ENCODE measurements around the gene IDI1.
"Not testable (repeated sequence)": the region's sequence is repeated elsewhere in the genome, so short reads cannot be mapped to it uniquely, and the experiment has no call there.

Gene IDI1

GRCh38 chr10:1044964-1045363 lies 4.0 kb downstream of the IDI1 start:
- no peak for TF ChIP-seq CTCF (IDR thresholded peaks at IDR 0.05; ENCODE audit: extremely low read depth, insufficient read depth, missing control alignments)
- in situ Hi-C loops (cut with MboI; ENCODE audit: low pct_unique_long_range_greater_than_20kb, low sequenced_read_pairs, unreplicated experiment), result no loop called here
- no peak for DNase-seq (ENCODE audit: low spot score)

GRCh38 chr10:1044146-1044545 lies 4.8 kb downstream of the IDI1 start:
- in situ Hi-C loops (cut with MboI; ENCODE audit: low pct_unique_long_range_greater_than_20kb, low sequenced_read_pairs, unreplicated experiment), result no loop called here
- no peak for DNase-seq (ENCODE audit: low spot score)
- TF ChIP-seq CTCF (IDR thresholded peaks at IDR 0.05; ENCODE audit: extremely low read depth, insufficient read depth, missing control alignments), result no peak

GRCh38 chr10:1043532-1043995 lies 5.4 kb downstream of the IDI1 start:
- in situ Hi-C loops (cut with MboI; ENCODE audit: low pct_unique_long_range_greater_than_20kb, low sequenced_read_pairs, unreplicated experiment), result no loop called here
- no peak for TF ChIP-seq CTCF (IDR thresholded peaks at IDR 0.05; ENCODE audit: extremely low read depth, insufficient read depth, missing control alignments)
- DNase-seq (ENCODE audit: low spot score), result peak; percentile 66

GRCh38 chr10:1041514-1041913 lies 7.4 kb downstream of the IDI1 start:
- in situ Hi-C loops (cut with MboI; ENCODE audit: low pct_unique_long_range_greater_than_20kb, low sequenced_read_pairs, unreplicated experiment), result no loop called here
- no peak for DNase-seq (ENCODE audit: low spot score)
- no peak for TF ChIP-seq CTCF (IDR thresholded peaks at IDR 0.05; ENCODE audit: extremely low read depth, insufficient read depth, missing control alignments)

GRCh38 chr10:1040133-1040532 lies 8.8 kb downstream of the IDI1 start:
- in situ Hi-C loops (cut with MboI; ENCODE audit: low pct_unique_long_range_greater_than_20kb, low sequenced_read_pairs, unreplicated experiment), result no loop called here
- no peak for TF ChIP-seq CTCF (IDR thresholded peaks at IDR 0.05; ENCODE audit: extremely low read depth, insufficient read depth, missing control alignments)
- DNase-seq (ENCODE audit: low spot score), result no peak

DNA sequence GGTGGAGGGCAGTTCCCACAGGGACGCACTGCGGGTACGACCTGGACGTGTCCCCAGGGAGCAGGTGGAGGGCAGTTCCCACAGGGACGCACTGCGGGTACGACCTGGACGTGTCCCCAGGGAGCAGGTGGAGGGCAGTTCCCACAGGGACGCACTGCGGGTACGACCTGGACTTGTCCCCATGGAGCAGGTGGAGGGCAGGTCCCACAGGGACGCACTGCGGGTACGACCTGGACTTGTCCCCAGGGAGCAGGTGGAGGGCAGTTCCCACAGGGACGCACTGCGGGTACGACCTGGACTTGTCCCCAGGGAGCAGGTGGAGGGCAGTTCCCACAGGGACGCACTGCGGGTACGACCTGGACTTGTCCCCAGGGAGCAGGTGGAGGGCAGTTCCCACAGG lies 10.2 kb downstream of the IDI1 start:
- DNase-seq (ENCODE audit: low spot score); in situ Hi-C loops (cut with MboI; ENCODE audit: low pct_unique_long_range_greater_than_20kb, low sequenced_read_pairs, unreplicated experiment): not testable (repeated sequence)

DNA sequence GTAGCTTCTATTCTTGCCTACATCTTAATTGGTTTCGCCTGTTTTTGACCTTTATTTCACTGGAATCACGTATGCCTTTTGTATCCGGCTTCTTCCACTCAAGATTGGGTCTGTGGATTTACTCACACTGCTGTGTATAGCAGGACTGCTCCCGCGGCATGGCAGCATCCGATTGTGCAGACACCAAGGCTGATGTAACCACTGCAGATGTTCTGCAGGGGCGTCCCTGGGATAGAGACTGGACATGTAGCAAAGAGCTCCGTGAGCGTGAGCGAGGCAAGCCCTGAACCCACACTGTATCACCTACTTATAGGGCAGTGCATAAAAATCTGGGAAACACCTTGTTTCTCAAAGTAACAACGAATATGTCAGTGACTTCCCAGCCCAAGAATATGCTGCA lies 11.8 kb downstream of the IDI1 start:
- no peak for TF ChIP-seq CTCF (IDR thresholded peaks at IDR 0.05; ENCODE audit: extremely low read depth, insufficient read depth, missing control alignments)
- no peak for DNase-seq (ENCODE audit: low spot score)
- in situ Hi-C loops (cut with MboI; ENCODE audit: low pct_unique_long_range_greater_than_20kb, low sequenced_read_pairs, unreplicated experiment), result no loop called here

Measured in GM13977 (cell line).